Fibroblast of mammary gland (primary cell): ENCODE data around the gene CRYBG3.

Experiments used
- DNase-seq: peaks from one replicate; pipeline ENCODE4 v3.0.0-alpha.2; 2010; ENCODE audit warnings: low read depth
- H3K4me3 ChIP-seq: 2 replicates; pipeline ENCODE4 v1.5.1; 2011; ENCODE audit warnings: low read depth, mild to moderate bottlenecking, low read length, moderate library complexity; ENCODE audit not compliant: control insufficient read depth
- CTCF ChIP-seq: conservative IDR thresholded peaks from 2 replicates; pipeline ENCODE4 v1.5.1; 2011; ENCODE audit warnings: low read depth, low read length, inconsistent platforms; ENCODE audit not compliant: control insufficient read depth, insufficient read depth

Gene CRYBG3

GRCh38 chr3:97815149-97815917 is 6.5 kb upstream of the CRYBG3 start:
- TF ChIP-seq CTCF: no peak
- DNase-seq: no peak
- H3K4me3 ChIP-seq: no peak overlapping the region

- no peak for DNase-seq
- TF ChIP-seq CTCF: no peak
- H3K4me3 ChIP-seq: no peak overlapping the region
Observed at GRCh38 chr3:97816811-97817210, 5.0 kb upstream of the CRYBG3 start.

- no peak for DNase-seq
- H3K4me3 ChIP-seq: no peak overlapping the region
Observed at GRCh38 chr3:97817965-97818364, 3.8 kb upstream of the CRYBG3 start.

GRCh38 chr3:97820780-97821179 is 1.0 kb upstream of the CRYBG3 start:
- no peak for DNase-seq
- H3K4me3 ChIP-seq: peak overlapping the region; percentile 64
- TF ChIP-seq CTCF: no peak

More at GRCh38 chr3:97817965-97818364, 3.8 kb upstream of the CRYBG3 start:
- no peak for TF ChIP-seq CTCF

- DNase-seq: peak; percentile 47
- no peak for TF ChIP-seq CTCF
- H3K4me3 ChIP-seq: peak overlapping the region; percentile 64
Observed at GRCh38 chr3:97821287-97821773, 481 bp upstream of the CRYBG3 start.

GRCh38 chr3:97822359-97822775 is 556 bp downstream of the CRYBG3 start:
- DNase-seq: peak; percentile 63
- H3K4me3 ChIP-seq: peak overlapping the region; percentile 80
- no peak for TF ChIP-seq CTCF
